GM21515 (cell line): ENCODE measurements around the gene TNRC6A.
"Not testable (repeated sequence)": the region's sequence is repeated elsewhere in the genome, so short reads cannot be mapped to it uniquely, and the experiment has no call there.

Experiments used
- ATAC-seq: cut with Tn5 transposase; IDR thresholded peaks from one replicate; pipeline ENCODE4 v1.9.1; 2021; ENCODE audit not compliant: unreplicated experiment

The TNRC6A gene

DNA sequence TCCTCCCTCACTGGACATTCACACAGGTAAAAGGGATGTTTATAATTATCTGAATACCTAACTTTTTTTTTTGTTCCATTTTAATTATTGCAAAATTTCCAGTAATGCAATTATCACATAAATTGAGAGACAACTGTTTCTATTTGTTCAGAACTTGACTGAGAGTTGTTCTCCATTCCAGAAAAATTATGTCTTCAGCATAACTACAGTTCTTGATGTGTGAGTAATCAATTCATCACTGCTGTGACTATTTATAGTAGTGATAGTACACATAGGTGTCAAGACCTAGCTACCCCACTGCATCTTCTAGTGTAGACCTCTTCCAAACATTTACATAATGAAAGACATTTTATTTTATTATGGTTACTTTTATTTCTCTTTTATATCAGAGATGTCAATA, 5.8 kb upstream of the TNRC6A start:
- ATAC-seq, result no peak

DNA sequence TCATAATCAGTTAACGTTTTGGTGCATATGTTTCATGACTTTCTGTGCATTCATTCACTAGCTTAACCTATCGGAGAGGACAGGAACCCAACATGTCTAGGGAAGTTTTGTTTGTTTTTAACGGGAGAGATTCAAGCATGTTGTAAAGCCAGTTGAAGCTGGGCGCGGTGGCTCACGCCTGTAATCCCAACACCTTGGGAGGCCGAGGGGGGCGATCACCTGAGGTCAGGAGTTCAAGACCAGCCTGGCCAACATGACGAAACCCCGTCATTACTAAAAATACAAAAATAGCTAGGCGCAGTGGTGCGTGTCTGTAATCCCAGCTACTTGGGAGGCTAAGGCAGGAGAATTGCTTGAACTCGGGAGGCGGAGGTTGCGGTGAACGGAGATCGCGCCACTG, 1.4 kb upstream of the TNRC6A start:
- ATAC-seq, result no peak

DNA sequence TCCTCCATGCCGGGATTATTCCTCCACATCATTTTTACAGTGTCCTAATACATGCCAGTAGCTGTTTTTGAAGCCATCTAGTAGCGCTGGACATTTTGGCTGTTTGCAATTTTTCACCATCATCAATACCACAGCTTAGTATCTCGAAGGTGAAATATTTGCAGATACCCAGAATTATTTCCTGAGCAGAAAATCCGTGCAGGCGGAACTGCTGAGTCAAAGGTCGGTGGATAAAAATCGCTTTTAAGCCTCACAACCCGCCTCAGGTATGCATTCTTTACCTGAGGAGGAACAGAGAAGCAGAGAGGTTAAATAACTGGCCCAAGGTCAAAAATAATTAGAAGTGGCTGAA, 584 bp upstream of the TNRC6A start:
- ATAC-seq, result no peak

- ATAC-seq, result peak; percentile 2
Observed at GRCh38 chr16:24729951-24730815, 732 bp downstream of the TNRC6A start.

DNA sequence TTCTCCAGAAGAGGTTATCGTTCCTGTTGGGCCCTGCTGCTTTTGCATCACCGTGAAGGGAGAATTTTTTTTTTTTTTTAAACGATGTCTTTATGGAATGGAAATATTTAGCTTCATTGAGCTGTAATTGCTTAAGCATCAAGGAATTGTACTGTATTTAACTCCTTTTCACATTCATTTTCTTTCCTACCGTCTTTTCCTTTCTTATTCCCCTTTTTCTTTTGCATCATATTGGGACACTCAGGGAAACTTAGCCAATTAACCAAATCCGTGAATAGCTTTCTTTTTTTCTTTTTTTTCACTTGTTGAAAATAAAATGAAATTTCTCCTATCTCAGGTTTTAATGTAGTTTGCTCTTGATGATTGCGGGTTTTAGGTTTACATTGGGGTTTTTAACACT, 1.5 kb downstream of the TNRC6A start:
- ATAC-seq, result no peak

- ATAC-seq, result no peak
Observed at GRCh38 chr16:24731722-24732419, 2.4 kb downstream of the TNRC6A start.

- no peak for ATAC-seq
Observed at GRCh38 chr16:24734382-24734781, 4.9 kb downstream of the TNRC6A start.

- no peak for ATAC-seq
Observed at GRCh38 chr16:24736758-24737157, 7.3 kb downstream of the TNRC6A start.

- ATAC-seq, result no peak
Observed at GRCh38 chr16:24737391-24737871, 8.0 kb downstream of the TNRC6A start.

- ATAC-seq, result no peak
Observed at GRCh38 chr16:24737916-24738594, 8.6 kb downstream of the TNRC6A start.

DNA sequence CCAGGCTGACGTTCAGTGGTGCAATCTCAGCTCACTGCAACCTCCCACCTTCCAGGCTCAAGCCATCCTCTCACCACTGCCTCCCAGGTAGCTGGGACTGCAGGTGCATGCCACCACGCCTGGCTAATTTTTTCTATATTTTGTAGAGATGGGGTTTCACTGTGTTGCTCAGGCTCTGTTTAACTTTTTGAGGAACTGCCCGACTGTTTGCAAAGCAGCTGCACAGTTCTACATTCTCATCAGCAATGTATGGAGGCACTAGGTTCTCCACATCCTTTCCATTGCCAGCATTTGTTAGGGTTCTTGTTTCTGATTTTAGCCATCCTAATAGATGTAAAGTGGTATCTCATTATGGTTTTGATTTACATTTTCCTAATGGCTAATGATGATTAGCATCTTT, 9.4 kb downstream of the TNRC6A start:
- ATAC-seq, result no peak

- no peak for ATAC-seq
Observed at GRCh38 chr16:24741862-24742261, 12.4 kb downstream of the TNRC6A start.

GRCh38 chr16:24742610-24743009, 13.2 kb downstream of the TNRC6A start:
- ATAC-seq, result not testable (repeated sequence)

DNA sequence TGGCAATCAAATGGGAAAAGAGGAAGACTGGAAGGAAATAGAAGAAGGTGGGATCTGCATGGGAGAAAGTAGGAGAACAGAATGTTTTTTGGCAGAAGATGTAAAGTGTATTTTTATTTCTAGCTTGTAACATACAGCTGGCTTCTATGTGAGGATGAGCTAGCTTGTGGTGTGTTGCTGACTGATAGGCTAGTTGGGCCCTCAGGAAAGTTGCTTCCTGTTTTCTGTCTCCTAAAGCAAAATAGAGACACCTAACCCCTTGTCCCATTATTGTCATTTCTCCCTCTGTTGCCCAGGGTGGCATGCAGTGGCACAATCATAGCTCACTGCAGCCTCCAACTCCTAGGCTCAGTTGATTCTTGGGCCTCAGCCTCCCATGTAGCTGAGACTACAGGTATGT, 15.9 kb downstream of the TNRC6A start:
- ATAC-seq, result no peak

- ATAC-seq, result no peak
Observed at GRCh38 chr16:24745791-24746190, 16.3 kb downstream of the TNRC6A start.

- no peak for ATAC-seq
Observed at GRCh38 chr16:24747441-24747840, 18.0 kb downstream of the TNRC6A start.

GRCh38 chr16:24748242-24748641, 18.8 kb downstream of the TNRC6A start:
- no peak for ATAC-seq

DNA sequence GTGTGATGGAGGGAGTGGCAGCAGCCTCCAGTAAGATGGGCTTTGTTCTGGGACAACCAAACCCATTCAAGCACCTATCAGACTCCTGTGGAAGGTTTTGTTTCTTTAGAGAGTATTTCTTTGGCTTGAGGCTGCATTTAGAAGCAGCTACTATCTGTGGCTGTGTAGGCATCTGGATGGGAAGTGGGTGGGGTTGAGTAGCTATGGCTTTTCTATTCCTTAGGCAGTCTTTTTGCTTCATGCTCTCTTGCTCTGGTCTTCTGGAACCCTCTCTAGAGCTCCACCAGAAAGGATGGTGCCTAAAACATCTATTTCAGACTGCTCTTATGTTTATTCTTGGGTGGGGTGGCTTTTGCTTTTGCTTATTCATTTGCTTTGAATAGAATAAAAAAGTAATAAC, 19.9 kb downstream of the TNRC6A start:
- ATAC-seq, result no peak

DNA sequence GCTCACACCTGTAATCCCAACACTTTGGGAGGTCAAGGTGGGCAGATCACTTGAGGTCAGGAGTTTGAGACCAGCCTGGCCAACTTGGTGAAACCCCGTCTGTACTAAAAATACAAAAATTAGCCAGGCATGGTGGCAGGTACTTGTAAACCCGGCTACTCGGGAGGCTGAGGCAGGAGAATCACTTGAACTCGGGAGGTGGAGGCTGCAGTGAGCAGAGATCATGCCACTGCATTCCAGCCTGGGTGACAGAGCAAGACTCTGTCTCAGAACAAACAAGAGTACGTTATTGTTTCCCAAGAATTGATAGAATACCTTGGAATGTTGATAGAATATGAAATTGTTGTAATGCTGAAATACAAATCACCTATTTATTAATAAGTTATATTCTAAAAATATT, 20.4 kb downstream of the TNRC6A start:
- ATAC-seq, result not testable (repeated sequence)

DNA sequence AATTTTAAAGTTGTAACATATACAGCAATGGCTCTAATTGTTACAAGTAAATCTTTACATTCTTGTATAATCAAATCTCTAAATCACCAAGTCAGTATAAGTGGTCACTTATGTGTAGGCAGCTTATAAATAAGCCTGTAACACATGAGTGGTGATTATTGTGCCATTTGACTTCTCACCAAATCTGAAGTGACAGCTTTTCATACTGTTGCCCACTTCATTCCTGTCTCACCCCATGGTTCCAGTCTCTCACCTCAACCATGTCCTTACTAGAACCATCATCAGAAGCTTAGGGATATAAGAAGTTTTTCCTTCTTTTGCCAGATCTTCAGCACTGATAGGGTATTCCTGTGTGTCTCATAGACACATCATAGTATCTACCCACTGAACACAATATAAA, 23.5 kb downstream of the TNRC6A start:
- ATAC-seq, result no peak

GRCh38 chr16:24753437-24753836, 24.0 kb downstream of the TNRC6A start:
- ATAC-seq, result no peak

- ATAC-seq, result no peak
Observed at GRCh38 chr16:24754543-24754942, 25.1 kb downstream of the TNRC6A start.
